Pancreas (tissue), 10 donors: ENCODE data around the gene CCIN. TPM values are rescaled to one million over a fixed set of nuclear protein-coding genes. Genes with fewer than 3 reads are reported as not detected.
"Not testable (repeated sequence)": the region's sequence is repeated elsewhere in the genome, so short reads cannot be mapped to it uniquely, and the experiment has no call there.

ENCODE experiments used
- ATAC-seq, 4 donors: fragments of 200-7000 bp; cut with Tn5 transposase; one replicate each; pipeline versions ENCODE4 v1.8.0 to v1.9.1; 2020; ENCODE audit warnings: mild to moderate bottlenecking in 4 of 4, moderate library complexity in 4 of 4
- DNase-seq, 6 donors: peaks; one replicate each; pipeline ENCODE4 v3.0.0-alpha.2; 2020
- FAIRE-seq: peaks from 2 replicates; lab custom pipeline; 2012; peaks lifted over from hg19 to GRCh38; lab: Jason Lieb, UNC
- H3K27ac ChIP-seq, 4 donors: fragments of 200-600 bp; sonication (generic); 1 replicate in 3 of 4; 2 replicates in 1 of 4; pipeline versions ENCODE4 v1.5.0 to v1.8.0; 2020
- H3K27me3 ChIP-seq, 4 donors: fragments of 200-600 bp; one replicate each; pipeline ENCODE4 v1.8.0; 2021
- H3K36me3 ChIP-seq, 3 donors: fragments of 200-600 bp; sonication (generic) in 1 of 3; one replicate each; pipeline versions ENCODE4 v1.5.0 to v1.8.0; 2020 to 2021
- H3K4me1 ChIP-seq, 3 donors: fragments of 200-600 bp; one replicate each; pipeline ENCODE4 v1.8.0; 2021
- H3K4me3 ChIP-seq, 4 donors: fragments of 200-600 bp; sonication (generic) in 2 of 4; one replicate each; pipeline versions ENCODE4 v1.5.0 to v1.8.0; 2020 to 2021
- H3K9me3 ChIP-seq, 4 donors: fragments of 200-600 bp; one replicate each; pipeline ENCODE4 v1.8.0; 2021
- whole genome bisulfite sequencing, 2 donors: extraction: QIAGEN DNeasy Blood & Tissue Kit; methylation state at CpG; one replicate each; pipeline ENCODE4 v1.1.7; 2013; 5-methylcytosine and 5-hydroxymethylcytosine counted together
- intact Hi-C, 3 donors: fragments of 100-400 bp; cut with DNase I; formaldehyde crosslinking; loops; one replicate each; pipeline versions ENCODE4 v1.11.1 to v1.14.2; 2022
- polyA plus RNA-seq, 2 donors: library from polyadenylated mRNA; stranded (reverse); fragments of 200-250 nt; gene quantifications; one replicate each; pipeline ENCODE4 v1.2.3, GENCODE V29; 2013
- total RNA-seq, 6 donors: library from RNA; stranded (reverse); fragmentation: NEBNext Ultra II Directional in 4 of 6; extraction: Animal tissue kit (Norgen Biotek cat#: 25700) in 4 of 6; gene quantifications; one replicate each; pipeline versions ENCODE4 v1.2.1 to v1.2.4, GENCODE V29; 2021 to 2023
- TF ChIP-seq, protein P1 (sequence below), 4 donors: fragments of 200-600 bp; sonication (generic) in 3 of 4; IDR thresholded peaks; one replicate each; pipeline versions ENCODE4 v1.5.0 to v1.8.0; 2021; ENCODE audit warnings: antibody characterized with exemption in 4 of 4
- donor health status: healthy with polysubstance abuse.
- donor health status: DM: no; HTN: no; CAD: no; lungs with moderate emphysema.
- donor health status: DM: no; HTN: no; CAD: no.
- donor health status: control.
- donor health status: control.
- donor health status: Bipolar disorder and iron deficiency.
- donor health status: DM: yes; HTN: yes; CAD: no.
- donor health status: DM: no; HTN: no; CAD: no.
- donor health status: DM: no; HTN: no; CAD: no.
- donor health status: DM: yes; HTN: yes; CAD: no.

Gene CCIN
- total and polyA plus RNA-seq, 8 donors: 0.05 to 0.25 (median 0.11) TPM; not detected in 5

- TF ChIP-seq, protein P1, sequence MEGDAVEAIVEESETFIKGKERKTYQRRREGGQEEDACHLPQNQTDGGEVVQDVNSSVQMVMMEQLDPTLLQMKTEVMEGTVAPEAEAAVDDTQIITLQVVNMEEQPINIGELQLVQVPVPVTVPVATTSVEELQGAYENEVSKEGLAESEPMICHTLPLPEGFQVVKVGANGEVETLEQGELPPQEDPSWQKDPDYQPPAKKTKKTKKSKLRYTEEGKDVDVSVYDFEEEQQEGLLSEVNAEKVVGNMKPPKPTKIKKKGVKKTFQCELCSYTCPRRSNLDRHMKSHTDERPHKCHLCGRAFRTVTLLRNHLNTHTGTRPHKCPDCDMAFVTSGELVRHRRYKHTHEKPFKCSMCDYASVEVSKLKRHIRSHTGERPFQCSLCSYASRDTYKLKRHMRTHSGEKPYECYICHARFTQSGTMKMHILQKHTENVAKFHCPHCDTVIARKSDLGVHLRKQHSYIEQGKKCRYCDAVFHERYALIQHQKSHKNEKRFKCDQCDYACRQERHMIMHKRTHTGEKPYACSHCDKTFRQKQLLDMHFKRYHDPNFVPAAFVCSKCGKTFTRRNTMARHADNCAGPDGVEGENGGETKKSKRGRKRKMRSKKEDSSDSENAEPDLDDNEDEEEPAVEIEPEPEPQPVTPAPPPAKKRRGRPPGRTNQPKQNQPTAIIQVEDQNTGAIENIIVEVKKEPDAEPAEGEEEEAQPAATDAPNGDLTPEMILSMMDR (IDR thresholded peaks at IDR 0.05): no peak
- DNase-seq (peak in 1 of 6 donors; percentile 21), FAIRE-seq (no peak), ATAC-seq (peak in 1 of 4 donors; percentile 43)
- Histone ChIP-seq H3K4me3 (no peak overlapping the region), H3K9me3 (no peaks in the 10 kb centered on the region), H3K36me3 (no peaks in the 10 kb centered on the region), H3K4me1 (no peaks in the 10 kb centered on the region), H3K27ac (no peak overlapping the region), H3K27me3 (no peaks in the 10 kb centered on the region)
- intact Hi-C loops: no loop called here
- 84 to 92% methylated on average over 12 of the region's 12 CpGs for WGBS, 2 donors
These were observed 40.0 kb upstream of the CCIN start for GRCh38 chr9:36129139-36129538.

DNA sequence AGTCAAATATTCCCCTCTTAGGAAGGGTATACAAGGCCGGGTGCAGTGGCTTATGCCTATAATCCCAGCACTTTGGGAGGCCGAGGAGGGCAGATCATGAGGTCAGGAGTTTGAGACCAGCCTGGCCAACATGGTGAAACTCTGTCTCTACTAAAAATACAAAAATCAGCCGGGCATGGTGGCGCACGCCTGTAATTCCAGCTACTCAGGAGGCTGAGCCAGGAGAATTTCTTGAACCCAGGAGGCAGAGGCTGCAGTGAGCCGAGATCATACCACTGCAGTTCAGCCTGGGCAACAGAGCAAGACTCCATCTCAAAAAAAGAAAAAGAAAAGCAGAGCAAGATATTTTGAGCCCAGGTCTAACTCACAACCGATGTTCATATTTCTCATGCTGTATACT lies 37.5 kb upstream of the CCIN start:
- intact Hi-C loops, H3K4me1 ChIP-seq, H3K27ac ChIP-seq, H3K27me3 ChIP-seq, H3K36me3 ChIP-seq, ATAC-seq, H3K4me3 ChIP-seq, H3K9me3 ChIP-seq, DNase-seq, FAIRE-seq: not testable (repeated sequence)
- WGBS, 2 donors: 81 to 86% methylated on average over 7 of the region's 7 CpGs

- no peaks in the 10 kb centered on the region for H3K9me3 ChIP-seq
- no peak for DNase-seq
- no peaks in the 10 kb centered on the region for H3K27me3 ChIP-seq
- H3K36me3 ChIP-seq: no peaks in the 10 kb centered on the region
- no peak for FAIRE-seq
- no peak for ATAC-seq
- no peak overlapping the region for H3K4me3 ChIP-seq
- intact Hi-C loops: no loop called here
- no peak overlapping the region for H3K27ac ChIP-seq
- H3K4me1 ChIP-seq: peaks cover 0 to 2% (median 0%) of the 10 kb centered on the region in 3 donors
- TF ChIP-seq, protein P1 (IDR thresholded peaks at IDR 0.05): no peak
- 69 to 77% methylated on average over 3 of the region's 3 CpGs for WGBS, 2 donors
These were observed 37.1 kb upstream of the CCIN start for GRCh38 chr9:36132086-36132485.

GRCh38 chr9:36134761-36135505 lies 34.3 kb upstream of the CCIN start:
- intact Hi-C loops: no loop called here
- TF ChIP-seq, protein P1 (IDR thresholded peaks at IDR 0.05): no peak
- 75 to 79% methylated on average over 9 of the region's 9 CpGs for WGBS, 2 donors
- FAIRE-seq (no peak), ATAC-seq (no peak), DNase-seq (peak in 1 of 6 donors; percentile 31)
- no peaks in the 10 kb centered on the region for H3K27me3 ChIP-seq
- no peaks in the 10 kb centered on the region for H3K36me3 ChIP-seq
- no peak overlapping the region for H3K27ac ChIP-seq
- H3K4me3 ChIP-seq: no peak overlapping the region
- peaks cover 0 to 8% (median 0%) of the 10 kb centered on the region in 3 donors for H3K4me1 ChIP-seq
- no peaks in the 10 kb centered on the region for H3K9me3 ChIP-seq

DNA sequence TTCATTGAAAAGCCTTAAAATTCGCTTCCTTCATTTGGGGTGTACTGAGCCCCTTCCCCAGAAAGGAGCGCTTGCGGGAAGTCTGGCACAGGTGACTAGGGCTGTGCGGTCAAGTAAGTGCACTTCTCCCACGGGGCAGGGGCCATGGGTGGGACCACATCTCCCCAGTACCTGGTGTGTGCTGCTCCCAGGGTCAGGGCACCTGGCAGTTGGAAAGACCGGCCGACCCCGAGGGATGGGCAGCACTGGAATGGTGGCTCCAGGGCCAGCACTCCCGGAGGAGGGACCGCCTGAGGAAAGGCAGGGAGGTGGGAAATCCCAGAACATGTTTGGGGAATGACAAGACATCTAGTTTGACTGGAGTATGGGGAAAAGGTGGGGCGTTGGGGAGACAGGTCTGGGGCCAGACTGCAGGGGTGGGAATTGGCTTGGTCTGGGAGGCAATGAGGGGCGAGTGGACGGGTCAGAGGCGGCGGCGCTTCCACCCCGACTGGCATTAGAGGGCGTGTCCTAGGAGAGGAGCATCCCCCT lies 33.4 kb upstream of the CCIN start:
- TF ChIP-seq, protein P1 (IDR thresholded peaks at IDR 0.05): no peak
- H3K27me3 ChIP-seq: no peaks in the 10 kb centered on the region
- H3K4me1 ChIP-seq: peaks cover 0 to 8% (median 0%) of the 10 kb centered on the region in 3 donors
- H3K27ac ChIP-seq: no peak overlapping the region
- FAIRE-seq: no peak
- peak overlapping the region; percentile 36 to 76 (median 54) for H3K4me3 ChIP-seq
- H3K9me3 ChIP-seq: no peaks in the 10 kb centered on the region
- peak in 1 of 6 donors; percentile 53 for DNase-seq
- intact Hi-C loops: no loop called here
- no peaks in the 10 kb centered on the region for H3K36me3 ChIP-seq
- ATAC-seq: peak in 2 of 4 donors; percentile 14 to 22
- WGBS, 2 donors: 13 to 14% methylated on average over 16 to 18 of the region's 18 CpGs
